ENCODE data around the gene APOC3. TPM values are rescaled to one million over a fixed set of nuclear protein-coding genes. Genes with fewer than 3 reads are reported as not detected.

The APOC3 gene
- total RNA-seq, 1 experiment from 2014 or later, result 2.5 TPM

GRCh38 chr11:116879800-116880625 is 50.3 kb downstream of the APOC3 start (continued):
- TF ChIP-seq ARID4B (CRISPR knock-in tag; IDR thresholded peaks at IDR 0.05; ENCODE audit: borderline replicate concordance) (no peak), FOXP4 (CRISPR knock-in tag; IDR thresholded peaks at IDR 0.05) (no peak), ZNF425 (CRISPR knock-in tag; conservative IDR thresholded peaks at IDR 0.05) (no peak), MXD4 (CRISPR knock-in tag; IDR thresholded peaks at IDR 0.05; ENCODE audit: borderline replicate concordance) (no peak)

DNA sequence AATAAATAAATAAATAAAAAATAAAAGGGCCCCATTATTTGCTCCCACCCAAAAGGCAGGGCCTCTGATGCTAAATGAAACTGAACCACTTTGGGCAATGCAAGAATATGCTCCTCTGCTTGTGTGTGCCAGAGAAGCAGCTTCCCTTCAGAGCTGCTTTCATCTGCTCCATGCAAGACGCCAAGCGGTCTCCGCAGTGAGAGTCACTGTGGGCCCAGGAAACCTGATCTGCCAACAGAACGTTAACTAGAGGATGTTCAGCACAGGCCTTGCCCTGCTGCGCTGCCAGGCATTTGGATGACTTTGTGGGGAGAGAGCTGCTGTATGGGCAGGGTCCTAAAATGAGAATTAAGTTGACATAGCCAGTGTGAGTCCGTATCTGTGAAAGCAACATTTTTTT is 51.4 kb downstream of the APOC3 start:
- Mint-ChIP-seq H3K27ac (0 out of 2 replicates have a peak overlapping the region, but pooled peaks have one; percentile 64), H3K4me3 (no peak overlapping the region), H3K27me3 (ENCODE audit: low read depth) (no peaks in the 10 kb centered on the region), H3K4me1 (peaks cover 3% of the 10 kb centered on the region; the same call in 1 of the 2 replicates), H3K36me3 (no peaks in the 10 kb centered on the region; the same call in 1 of the 2 replicates), H3K9me3 (no peaks in the 10 kb centered on the region)
- DNase-seq (ENCODE audit: low spot score) (no peak), ATAC-seq (no peak)
- CTCF ChIA-PET, result interaction anchor here (0.7 to 3.3 kb wide), 8 partner anchors 39 to 258 kb away, joined by 3 to 29 read pairs (median 8); partner anchors contain the start of genes APOA1 and SIK3
- POLR2A ChIA-PET, result no interaction called here
- TF ChIP-seq TP53 (CRISPR knock-in tag; IDR thresholded peaks at IDR 0.05), result no peak

DNA sequence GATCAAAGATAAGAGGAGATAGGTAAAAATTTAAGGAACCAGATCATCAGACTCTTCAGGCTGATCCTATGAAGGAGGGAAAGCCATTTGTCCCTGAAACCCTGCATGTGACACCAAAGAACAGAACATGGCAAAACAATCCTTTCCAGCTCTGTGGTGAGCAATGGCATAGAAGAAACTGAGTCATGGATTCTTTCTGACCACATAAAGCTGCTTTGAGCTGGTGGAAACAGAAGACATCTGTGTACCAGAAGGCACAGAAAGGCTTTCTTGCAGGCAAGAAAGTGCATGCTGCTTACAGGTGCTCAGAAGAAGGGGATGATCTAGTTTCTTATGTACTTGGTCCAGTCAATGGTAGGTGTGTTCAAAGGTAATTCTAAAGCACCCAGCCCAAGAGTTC is 52.7 kb downstream of the APOC3 start:
- POLR2A ChIA-PET, result no interaction called here
- Mint-ChIP-seq H3K36me3 (no peaks in the 10 kb centered on the region; the same call in 1 of the 2 replicates), H3K27ac (no peak overlapping the region), H3K27me3 (ENCODE audit: low read depth) (no peaks in the 10 kb centered on the region), H3K4me3 (no peak overlapping the region), H3K9me3 (no peaks in the 10 kb centered on the region), H3K4me1 (peaks cover 3% of the 10 kb centered on the region; the same call in 1 of the 2 replicates)
- DNase-seq (ENCODE audit: low spot score) (no peak), ATAC-seq (no peak)
- CTCF ChIA-PET, result no interaction called here
- TF ChIP-seq FOXK1 (CRISPR knock-in tag; IDR thresholded peaks at IDR 0.05) (no peak), JAZF1 (CRISPR knock-in tag; IDR thresholded peaks at IDR 0.05) (no peak), GABPB1 (CRISPR knock-in tag; IDR thresholded peaks at IDR 0.05) (no peak), TEAD4 (CRISPR knock-in tag; IDR thresholded peaks at IDR 0.05) (no peak), NR1H2 (CRISPR knock-in tag; IDR thresholded peaks at IDR 0.05) (no peak), HMGXB4 (CRISPR knock-in tag; IDR thresholded peaks at IDR 0.05) (no peak), SOX15 (CRISPR knock-in tag; IDR thresholded peaks at IDR 0.05) (no peak), GRHL2 (CRISPR knock-in tag; IDR thresholded peaks at IDR 0.05; ENCODE audit: insufficient replicate concordance, severe bottlenecking) (no peak), ZNF671 (CRISPR knock-in tag; IDR thresholded peaks at IDR 0.05) (no peak), AFF4 (CRISPR knock-in tag; IDR thresholded peaks at IDR 0.05; ENCODE audit: borderline replicate concordance) (no peak), ZNF219 (CRISPR knock-in tag; IDR thresholded peaks at IDR 0.05; ENCODE audit: borderline replicate concordance) (no peak)
- TF ChIP-seq, protein P1, sequence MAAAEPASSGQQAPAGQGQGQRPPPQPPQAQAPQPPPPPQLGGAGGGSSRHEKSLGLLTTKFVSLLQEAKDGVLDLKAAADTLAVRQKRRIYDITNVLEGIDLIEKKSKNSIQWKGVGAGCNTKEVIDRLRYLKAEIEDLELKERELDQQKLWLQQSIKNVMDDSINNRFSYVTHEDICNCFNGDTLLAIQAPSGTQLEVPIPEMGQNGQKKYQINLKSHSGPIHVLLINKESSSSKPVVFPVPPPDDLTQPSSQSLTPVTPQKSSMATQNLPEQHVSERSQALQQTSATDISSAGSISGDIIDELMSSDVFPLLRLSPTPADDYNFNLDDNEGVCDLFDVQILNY (CRISPR knock-in tag; IDR thresholded peaks at IDR 0.05), result no peak

All from WTC11 (cell line).